Mononuclear cell (primary cell): ENCODE data around the gene CPB1. TPM values are rescaled to one million over a fixed set of nuclear protein-coding genes. Genes with fewer than 3 reads are reported as not detected.

Source experiments
- H3K27me3 ChIP-seq: 2 replicates; pipeline ENCODE4 v1.6.0; 2011; ENCODE audit warnings: low read length, control low read depth; ENCODE audit not compliant: insufficient read depth
- H3K4me1 ChIP-seq: 2 replicates; pipeline ENCODE4 v1.5.1; 2011; ENCODE audit warnings: mild to moderate bottlenecking, low read length, control low read depth; ENCODE audit not compliant: insufficient read depth
- H3K4me3 ChIP-seq: 2 replicates; pipeline ENCODE4 v1.5.1; 2011; ENCODE audit warnings: mild to moderate bottlenecking, low read length, moderate library complexity
- H3K9me3 ChIP-seq: 2 replicates; pipeline ENCODE4 v1.5.1; 2011; ENCODE audit warnings: low read depth, mild to moderate bottlenecking, control low read depth, low read length
- total RNA-seq: library from RNA; depleted of rRNA; stranded (reverse); fragments of >200 nt; gene quantifications from one replicate; pipeline ENCODE4 v1.2.3, GENCODE V29; 2012

CPB1 gene
- total RNA-seq, 1 donor = not detected

GRCh38 chr3:148816427-148816826, 11.2 kb upstream of the CPB1 start:
- no peak overlapping the region for H3K4me3 ChIP-seq
- H3K4me1 ChIP-seq = no peaks in the 10 kb centered on the region
- H3K9me3 ChIP-seq = no peaks in the 10 kb centered on the region
- no peaks in the 10 kb centered on the region for H3K27me3 ChIP-seq

DNA sequence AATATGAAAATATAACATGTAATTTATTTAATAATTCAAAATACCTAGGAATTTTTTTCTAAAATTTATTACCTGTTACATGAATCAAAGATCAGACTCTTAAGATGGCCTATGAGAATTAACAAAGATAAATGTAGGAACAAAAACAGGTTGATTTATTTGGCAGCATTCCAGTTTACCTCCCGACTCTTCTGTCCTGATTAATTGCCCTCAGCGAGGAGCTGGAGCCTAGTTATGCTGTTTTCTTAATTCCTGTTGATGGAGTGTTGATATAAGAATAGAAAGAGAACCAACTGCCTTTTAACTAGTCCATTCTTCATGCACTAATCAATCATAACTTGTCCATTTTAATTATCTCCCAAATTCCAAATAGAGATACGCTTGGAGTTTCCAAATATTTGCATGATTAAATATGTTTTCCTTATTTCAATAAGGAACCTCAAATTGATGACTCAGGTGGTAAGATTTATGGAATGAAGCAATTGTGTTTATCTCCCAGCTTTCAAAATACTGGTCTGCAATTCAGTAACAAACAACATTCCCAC, 10.6 kb upstream of the CPB1 start:
- Histone ChIP-seq H3K27me3 (no peaks in the 10 kb centered on the region), H3K4me3 (no peak overlapping the region), H3K4me1 (no peaks in the 10 kb centered on the region), H3K9me3 (no peaks in the 10 kb centered on the region)

DNA sequence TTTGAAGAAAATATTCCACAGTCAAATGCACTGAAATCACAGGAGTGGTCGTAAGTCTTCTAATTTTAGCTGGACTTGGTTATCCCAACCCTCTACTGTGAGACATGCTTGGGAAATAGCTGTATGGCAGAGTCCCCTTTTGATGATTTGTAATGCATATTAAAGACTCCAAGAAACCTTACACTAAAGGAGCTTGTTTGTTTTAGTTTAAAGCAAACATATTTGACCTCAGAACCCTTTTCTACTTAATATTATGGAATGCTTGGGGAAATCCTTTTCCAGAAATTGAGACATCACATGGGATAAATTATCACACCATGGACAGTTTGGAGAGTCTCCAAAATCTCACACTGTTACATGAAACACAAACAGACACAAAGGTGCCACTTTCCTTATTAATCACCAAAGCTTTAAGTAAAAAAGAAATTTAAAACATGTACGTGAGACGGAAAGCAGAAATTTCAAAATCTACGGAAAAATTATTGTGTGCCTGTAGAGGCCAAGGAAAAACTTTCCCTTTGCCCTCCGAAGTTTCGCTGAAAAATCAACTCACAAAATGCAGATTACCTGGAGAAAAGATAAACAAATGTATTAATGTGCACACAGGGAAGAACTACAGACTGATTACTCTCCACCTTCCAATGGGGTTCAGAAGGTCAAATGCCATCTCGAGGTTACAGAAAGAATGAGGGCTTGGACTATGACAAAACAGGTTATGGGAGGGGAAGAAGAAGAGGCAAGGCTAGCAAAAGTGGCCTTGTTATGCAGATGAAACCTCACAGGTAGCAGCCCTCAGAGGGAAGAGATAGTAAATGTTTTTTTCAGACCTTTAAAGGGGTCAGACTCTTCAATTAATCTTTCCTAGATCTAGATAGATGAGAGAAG, 7.0 kb upstream of the CPB1 start:
- Histone ChIP-seq H3K4me1 (no peaks in the 10 kb centered on the region), H3K4me3 (no peak overlapping the region), H3K9me3 (no peaks in the 10 kb centered on the region), H3K27me3 (no peaks in the 10 kb centered on the region)

- Histone ChIP-seq H3K9me3 (no peaks in the 10 kb centered on the region), H3K27me3 (no peaks in the 10 kb centered on the region), H3K4me3 (no peak overlapping the region), H3K4me1 (no peaks in the 10 kb centered on the region)
These were observed 4.6 kb upstream of the CPB1 start for GRCh38 chr3:148823026-148823425.

GRCh38 chr3:148825476-148825875, 2.1 kb upstream of the CPB1 start:
- Histone ChIP-seq H3K27me3 (no peaks in the 10 kb centered on the region), H3K9me3 (no peaks in the 10 kb centered on the region), H3K4me1 (no peaks in the 10 kb centered on the region), H3K4me3 (no peak overlapping the region)

DNA sequence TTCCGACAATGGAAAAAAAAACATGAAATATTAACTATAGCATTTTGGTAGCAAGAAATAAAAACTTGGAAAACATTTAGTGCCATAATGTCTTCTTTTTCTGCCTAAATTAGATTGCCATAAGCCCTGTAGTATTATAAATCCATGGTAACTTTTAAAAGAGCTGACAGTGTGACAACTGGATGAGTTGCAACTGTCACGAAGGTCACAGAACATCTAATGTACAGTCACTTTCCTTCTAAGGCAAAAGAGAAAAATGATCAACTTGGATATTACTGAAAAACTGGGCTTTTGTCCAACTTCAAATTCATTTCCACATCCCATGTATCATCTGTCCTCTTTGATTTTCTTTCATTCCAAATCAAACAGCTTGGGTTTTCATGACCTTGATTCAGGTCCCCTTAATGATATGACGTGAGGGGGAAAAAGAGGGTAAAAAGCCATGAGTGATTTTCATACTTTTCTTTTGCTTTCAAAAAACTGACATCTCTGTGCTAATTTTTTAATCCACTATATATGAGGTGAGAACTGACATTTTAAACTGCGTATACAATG, 602 bp downstream of the CPB1 start:
- no peaks in the 10 kb centered on the region for H3K9me3 ChIP-seq
- no peaks in the 10 kb centered on the region for H3K27me3 ChIP-seq

DNA sequence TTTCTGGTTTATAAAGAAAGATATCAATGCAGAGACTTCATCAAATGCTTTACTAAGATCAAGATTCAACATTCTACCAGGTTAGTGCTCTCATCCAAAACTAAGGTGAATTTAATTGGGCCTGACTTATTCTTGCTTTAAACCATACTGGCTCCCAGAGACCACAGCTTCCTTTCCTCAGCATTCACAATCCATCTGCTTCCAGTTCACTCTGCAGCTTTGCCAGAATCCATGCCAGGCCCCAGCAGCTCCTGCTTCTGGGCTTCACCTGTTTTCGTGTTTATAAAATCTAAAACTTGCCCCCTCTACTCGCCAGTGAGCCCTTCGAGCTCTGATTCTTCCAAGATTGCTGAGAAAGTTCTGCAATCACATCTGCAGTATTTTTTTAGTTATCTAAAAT, 2.3 kb downstream of the CPB1 start:
- Histone ChIP-seq H3K27me3 (no peaks in the 10 kb centered on the region), H3K4me1 (no peaks in the 10 kb centered on the region), H3K4me3 (no peak overlapping the region), H3K9me3 (no peaks in the 10 kb centered on the region)

More for the DNA sequence above, 602 bp downstream of the CPB1 start:
- H3K4me1 ChIP-seq = no peaks in the 10 kb centered on the region
- no peak overlapping the region for H3K4me3 ChIP-seq

- Histone ChIP-seq H3K4me3 (no peak overlapping the region), H3K9me3 (no peaks in the 10 kb centered on the region), H3K27me3 (no peaks in the 10 kb centered on the region), H3K4me1 (no peaks in the 10 kb centered on the region)
These were observed 5.6 kb downstream of the CPB1 start for GRCh38 chr3:148833223-148833622.

- Histone ChIP-seq H3K9me3 (no peaks in the 10 kb centered on the region), H3K4me1 (no peaks in the 10 kb centered on the region), H3K27me3 (no peaks in the 10 kb centered on the region), H3K4me3 (no peak overlapping the region)
These were observed 12.2 kb downstream of the CPB1 start for GRCh38 chr3:148839805-148840204.

DNA sequence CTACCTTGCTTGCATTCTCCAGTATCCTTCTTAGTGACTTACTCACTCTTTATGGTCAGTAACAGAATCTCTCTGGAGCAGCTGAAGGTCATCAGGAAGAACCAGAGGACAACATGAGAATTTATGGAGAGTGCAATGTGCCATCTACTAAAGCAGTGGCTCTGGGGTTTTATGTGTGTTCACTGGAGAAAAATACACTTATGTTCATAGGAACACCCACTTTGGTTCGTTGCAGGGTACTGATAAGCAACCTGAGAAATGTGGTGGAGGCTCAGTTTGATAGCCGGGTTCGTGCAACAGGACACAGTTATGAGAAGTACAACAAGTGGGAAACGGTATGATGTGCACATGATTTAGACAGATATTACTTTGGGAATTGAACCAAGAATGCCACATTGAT, 12.8 kb downstream of the CPB1 start:
- Histone ChIP-seq H3K4me1 (no peaks in the 10 kb centered on the region), H3K27me3 (no peaks in the 10 kb centered on the region), H3K9me3 (no peaks in the 10 kb centered on the region), H3K4me3 (no peak overlapping the region)

DNA sequence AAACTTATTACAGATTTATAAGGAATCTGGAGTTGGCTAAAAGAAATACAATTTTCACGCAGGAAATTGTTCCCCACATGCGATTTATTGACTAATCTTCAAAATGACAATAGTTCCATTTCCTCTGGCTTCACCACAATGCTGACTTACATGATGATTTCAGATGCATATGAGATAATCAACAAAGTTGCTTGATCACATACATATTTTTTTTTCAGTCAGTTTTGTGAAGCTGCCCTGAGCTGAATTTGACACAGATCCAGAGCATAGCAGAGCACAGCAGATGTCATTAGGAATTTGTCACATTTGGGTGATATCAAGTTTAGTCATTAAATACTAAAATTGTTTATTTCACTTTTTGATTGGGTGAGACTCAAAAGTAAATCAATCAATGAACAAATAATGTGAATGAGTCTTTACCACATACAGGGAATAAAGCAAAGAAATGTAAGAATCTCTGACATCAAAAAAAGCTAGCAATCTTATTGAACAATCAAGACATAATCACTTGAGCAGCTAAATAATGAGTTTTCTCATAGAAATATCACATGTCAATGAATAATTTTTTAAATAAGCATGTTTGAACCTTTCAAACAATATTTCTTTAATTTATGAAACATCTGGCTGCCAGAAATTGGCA, 18.3 kb downstream of the CPB1 start:
- H3K9me3 ChIP-seq = no peaks in the 10 kb centered on the region
- H3K4me1 ChIP-seq = no peaks in the 10 kb centered on the region
- H3K4me3 ChIP-seq = no peak overlapping the region
- no peaks in the 10 kb centered on the region for H3K27me3 ChIP-seq

- Histone ChIP-seq H3K27me3 (no peaks in the 10 kb centered on the region), H3K9me3 (no peaks in the 10 kb centered on the region), H3K4me1 (no peaks in the 10 kb centered on the region), H3K4me3 (no peak overlapping the region)
These were observed 19.7 kb downstream of the CPB1 start for GRCh38 chr3:148847351-148847750.

GRCh38 chr3:148848410-148848809, 20.8 kb downstream of the CPB1 start:
- H3K4me1 ChIP-seq = no peaks in the 10 kb centered on the region
- H3K4me3 ChIP-seq = no peak overlapping the region
- no peaks in the 10 kb centered on the region for H3K9me3 ChIP-seq
- H3K27me3 ChIP-seq = no peaks in the 10 kb centered on the region

- Histone ChIP-seq H3K27me3 (no peaks in the 10 kb centered on the region), H3K4me1 (no peaks in the 10 kb centered on the region), H3K9me3 (no peaks in the 10 kb centered on the region), H3K4me3 (no peak overlapping the region)
These were observed 24.8 kb downstream of the CPB1 start for GRCh38 chr3:148852271-148852992.

GRCh38 chr3:148853076-148853475, 25.5 kb downstream of the CPB1 start:
- Histone ChIP-seq H3K27me3 (no peaks in the 10 kb centered on the region), H3K4me1 (no peaks in the 10 kb centered on the region), H3K9me3 (no peaks in the 10 kb centered on the region), H3K4me3 (no peak overlapping the region)
